ENCODE data around the gene ATG7. TPM values are rescaled to one million over a fixed set of nuclear protein-coding genes. Genes with fewer than 3 reads are reported as not detected.

Gene ATG7
- total RNA-seq, 2 experiments from 2014 or later = 27.8 to 28.5 TPM

DNA sequence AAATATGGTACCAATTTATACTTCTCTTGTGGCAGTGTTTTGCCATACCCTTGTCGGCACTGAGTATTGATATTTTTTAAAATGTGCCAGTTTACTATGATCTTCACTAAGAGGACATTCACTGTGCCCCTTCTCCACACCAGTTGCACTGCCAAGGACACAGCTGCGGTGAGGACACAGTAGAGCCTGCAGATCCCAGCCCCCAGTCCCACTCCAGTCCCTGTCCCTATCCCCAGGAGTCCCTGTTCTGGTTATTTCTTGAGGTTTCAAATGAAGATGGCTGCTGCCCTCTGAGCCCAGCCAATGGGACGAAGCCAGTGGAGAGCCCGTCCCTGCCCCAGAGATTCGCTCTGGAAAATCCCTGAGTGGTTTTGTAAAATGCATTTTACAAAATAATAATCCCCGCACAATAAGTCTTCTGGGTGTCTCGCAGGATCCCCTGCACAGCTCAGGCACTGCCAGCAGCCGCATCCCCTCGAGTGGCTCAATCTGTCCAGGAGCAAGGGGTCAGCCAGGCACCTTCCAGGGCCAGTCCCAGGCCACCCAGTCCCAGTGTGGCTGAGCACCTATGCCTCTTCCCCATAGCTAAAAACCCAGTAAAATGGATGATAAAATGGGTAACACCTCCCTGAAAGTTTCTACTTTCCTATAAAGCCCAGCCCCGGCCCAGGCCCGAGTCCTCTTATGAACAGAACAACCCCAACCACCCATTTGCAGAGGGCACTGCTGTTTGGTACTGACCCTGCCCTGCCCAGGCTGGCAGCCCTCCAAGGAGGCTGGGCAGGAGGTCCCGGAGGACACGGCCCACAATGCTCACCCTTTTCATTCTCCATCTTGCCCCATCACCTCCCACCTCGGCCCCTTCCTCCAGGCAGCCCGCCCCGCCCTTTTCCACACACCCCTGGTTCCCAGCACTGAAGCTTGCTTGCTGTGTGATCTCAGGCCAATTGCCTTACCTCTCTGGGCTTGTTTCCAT, 280.4 kb downstream of the ATG7 start:
- CTCF ChIA-PET = no interaction called here
- POLR2A ChIA-PET = no interaction called here

DNA sequence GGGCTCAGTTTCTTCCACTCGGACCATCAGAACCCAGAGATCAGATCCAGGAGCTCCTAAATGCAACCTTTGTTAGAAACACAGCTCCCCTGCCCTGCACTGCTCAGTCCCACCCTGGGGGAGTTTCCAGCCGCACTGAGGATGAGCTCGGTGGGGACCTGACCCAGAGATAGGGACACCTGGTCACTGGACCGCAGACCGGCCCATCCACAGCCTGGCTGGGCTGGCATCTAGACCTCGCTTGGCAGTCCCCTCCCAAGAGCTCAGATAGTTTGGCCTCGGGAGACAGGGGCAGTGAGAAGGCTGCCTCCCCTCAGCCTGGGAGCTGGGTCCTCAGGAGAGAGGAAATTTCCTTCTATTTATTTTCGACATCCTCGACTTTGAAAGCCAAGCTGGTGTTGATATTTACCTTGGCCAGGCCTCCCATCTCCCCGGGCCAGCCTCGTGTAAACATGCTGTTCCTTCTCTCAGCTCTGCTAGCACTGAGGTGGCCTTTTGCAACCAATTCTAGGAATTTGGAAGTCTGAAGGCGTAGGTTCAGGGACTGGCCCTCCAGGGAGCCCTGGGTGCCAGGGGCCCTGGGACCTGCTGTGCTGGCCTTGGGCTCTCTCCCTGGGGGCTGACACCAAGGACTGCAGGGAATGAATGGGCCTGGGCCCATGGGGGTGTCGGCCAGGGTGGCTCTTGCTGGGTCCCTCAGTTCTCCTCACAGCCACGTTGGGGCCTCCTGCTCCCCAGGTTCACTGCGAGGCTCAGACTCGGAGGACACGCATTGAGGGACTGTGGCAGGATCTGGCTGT, 281.4 kb downstream of the ATG7 start:
- ChIA-PET POLR2A (no interaction called here), CTCF (no interaction called here)

DNA sequence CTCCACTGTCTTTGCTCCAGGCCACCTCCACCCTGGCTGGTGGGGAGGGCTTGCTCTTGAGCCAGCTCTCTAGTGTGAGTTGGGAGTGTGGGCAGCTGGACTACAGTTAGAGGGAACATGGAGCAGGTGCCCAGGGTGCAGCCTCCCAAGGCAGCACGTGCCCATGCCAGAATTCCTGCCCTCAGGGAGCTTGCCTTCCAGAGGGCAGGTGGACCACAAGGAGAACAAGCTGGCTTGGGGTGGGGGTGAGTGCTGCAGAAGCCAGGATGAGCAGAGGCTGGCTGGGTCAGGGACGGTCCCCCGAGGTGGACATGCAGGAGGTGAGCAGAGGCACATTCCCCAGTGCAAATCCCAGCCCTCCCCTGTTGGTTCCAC, 282.0 kb downstream of the ATG7 start:
- ChIA-PET POLR2A (no interaction called here), CTCF (no interaction called here)

DNA sequence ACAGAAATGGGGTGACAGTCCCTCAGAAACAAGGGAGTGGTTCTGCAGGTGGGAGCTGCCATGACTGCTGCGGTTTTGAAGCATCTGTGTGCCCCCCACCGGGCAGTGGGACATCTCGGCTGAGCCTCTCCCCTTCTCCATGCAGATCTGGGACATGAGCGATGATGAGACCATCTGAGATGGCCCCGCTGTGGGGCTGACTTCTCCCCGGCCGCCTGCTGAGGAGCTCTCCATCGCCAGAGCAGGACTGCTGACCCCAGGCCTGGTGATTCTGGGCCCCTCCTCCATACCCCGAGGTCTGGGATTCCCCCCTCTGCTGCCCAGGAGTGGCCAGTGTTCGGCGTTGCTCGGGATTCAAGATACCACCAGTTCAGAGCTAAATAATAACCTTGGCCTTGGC, 282.5 kb downstream of the ATG7 start:
- CTCF ChIA-PET = no interaction called here
- POLR2A ChIA-PET = no interaction called here

DNA sequence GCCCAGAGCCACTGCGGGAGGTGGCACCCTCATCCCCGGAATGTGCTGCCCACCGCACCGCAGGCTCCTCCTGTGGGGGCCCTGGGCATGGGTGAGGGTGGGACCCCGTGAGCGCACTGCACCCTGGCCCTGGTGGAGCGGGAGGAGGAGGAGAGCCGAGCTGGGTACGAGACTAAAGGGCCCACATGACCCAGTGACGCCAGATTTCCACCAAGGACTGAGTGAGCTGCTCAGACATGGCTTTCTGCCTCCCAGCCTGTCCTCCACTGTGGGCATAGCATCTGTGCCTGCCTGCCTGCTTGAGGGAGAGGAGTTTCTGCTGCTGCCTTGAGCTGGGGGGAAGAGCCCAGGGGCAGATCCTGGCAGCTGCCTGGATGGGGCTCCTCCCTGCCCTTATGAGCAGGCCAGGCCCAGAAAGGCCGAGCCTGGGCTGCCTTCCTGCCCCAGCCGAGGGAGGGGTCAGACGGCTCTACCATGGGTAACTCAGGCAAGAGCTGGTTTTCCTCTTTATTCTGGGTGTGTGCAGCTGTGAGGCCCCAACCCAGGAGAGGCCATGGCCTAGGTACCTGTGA, 283.1 kb downstream of the ATG7 start:
- ChIA-PET CTCF (no interaction called here), POLR2A (no interaction called here)

DNA sequence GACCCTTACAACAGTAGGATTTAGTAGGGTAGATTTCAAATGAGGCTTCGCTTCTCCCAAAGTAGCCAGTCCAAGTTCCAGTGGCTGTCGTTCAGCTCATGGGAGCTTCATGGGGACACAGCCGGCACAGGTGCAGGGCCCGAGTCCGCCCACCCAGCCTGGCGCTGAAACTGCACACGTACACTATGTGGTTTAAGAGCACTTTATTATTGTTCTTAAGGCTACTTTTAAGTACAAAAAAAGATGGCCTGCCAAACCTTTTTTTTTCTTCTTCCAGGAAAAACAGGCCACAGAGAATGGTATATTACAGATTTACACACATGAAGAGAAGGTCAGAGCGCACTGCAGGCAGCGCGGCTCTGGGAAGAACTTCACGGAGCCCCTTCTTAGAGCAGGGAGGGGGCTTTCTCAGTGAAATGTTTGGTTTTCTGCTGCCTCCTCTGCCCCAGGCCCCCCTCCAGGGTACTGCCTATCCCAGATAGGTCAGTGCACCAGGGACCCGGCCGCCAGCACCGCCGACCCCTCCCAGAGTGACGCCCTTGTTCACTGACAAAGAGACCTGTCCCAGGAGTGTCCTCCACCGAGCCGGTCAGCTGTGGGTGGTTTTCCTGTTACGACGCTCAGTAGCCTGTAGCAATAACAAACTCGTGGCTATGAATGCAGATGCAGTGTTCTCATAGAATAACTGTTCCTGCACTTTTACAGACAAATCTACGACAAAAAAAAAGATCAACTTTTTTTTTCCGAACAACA, 283.9 kb downstream of the ATG7 start:
- ChIA-PET POLR2A (no interaction called here), CTCF (interaction anchor here (0.6 kb wide), 1 partner anchor 318 kb away, joined by 3 read pairs; no protein-coding TSS in a partner anchor)

DNA sequence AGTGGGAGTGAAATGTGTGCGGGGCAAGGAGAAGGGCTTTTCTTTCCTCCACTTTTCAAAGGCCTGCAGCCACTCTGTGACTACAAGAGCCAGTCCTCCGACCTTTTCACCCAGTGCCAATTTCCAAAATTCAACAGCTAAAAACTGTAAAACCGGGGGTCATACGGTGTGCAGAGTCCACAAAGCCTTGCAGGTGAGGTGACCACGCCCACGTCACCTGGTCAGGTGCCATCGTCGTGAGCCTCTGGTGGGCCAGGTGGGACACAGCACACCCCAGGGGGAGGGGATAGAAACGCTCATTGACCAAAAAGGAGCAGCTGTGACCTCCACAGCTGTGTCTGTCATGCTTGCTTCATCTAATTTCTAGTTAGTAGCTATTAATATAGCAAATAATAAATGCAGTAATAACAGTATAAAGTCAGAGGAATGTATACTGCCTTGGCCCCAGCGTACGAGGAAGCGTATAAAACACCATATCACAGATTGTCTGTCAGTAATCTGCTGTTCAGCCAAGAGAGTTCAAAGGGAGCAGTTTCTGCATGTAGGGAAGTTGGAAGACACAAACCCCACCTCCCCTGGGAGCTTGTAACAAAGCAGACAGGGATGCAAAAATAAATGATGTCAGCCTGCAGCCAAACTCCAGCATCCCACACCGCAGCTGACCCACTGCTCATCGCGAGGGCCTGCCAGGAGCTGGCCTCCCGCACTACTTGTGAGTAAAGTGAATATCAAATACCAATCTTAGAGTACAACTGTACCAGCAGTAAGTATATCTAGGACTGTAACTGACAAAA, 284.9 kb downstream of the ATG7 start:
- CTCF ChIA-PET = interaction anchor here (0.6 kb wide), 1 partner anchor 319 kb away, joined by 3 read pairs; no protein-coding TSS in a partner anchor
- POLR2A ChIA-PET = no interaction called here

DNA sequence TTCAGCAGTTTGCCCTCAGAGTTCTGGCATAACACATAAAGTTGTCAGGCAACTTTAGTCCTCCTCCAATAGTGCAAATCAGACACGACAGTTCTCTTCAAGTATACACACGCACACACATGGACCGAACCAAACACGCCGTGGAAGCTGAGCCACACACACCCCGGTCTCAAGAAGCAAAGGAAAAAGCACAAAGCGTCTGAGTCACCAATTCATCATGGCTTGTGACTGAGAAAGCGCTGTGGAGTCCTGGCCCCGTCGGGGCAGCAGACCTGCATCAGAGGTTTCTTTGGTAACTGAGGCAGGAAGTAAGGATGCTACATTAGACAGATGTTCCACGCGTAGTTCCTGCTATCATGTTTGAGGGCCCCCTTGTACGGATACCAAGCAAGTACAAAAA, 285.8 kb downstream of the ATG7 start:
- ChIA-PET CTCF (no interaction called here), POLR2A (interaction anchor here (0.6 kb wide), 1 partner anchor 88 kb away, joined by 5 read pairs; no protein-coding TSS in a partner anchor)

DNA sequence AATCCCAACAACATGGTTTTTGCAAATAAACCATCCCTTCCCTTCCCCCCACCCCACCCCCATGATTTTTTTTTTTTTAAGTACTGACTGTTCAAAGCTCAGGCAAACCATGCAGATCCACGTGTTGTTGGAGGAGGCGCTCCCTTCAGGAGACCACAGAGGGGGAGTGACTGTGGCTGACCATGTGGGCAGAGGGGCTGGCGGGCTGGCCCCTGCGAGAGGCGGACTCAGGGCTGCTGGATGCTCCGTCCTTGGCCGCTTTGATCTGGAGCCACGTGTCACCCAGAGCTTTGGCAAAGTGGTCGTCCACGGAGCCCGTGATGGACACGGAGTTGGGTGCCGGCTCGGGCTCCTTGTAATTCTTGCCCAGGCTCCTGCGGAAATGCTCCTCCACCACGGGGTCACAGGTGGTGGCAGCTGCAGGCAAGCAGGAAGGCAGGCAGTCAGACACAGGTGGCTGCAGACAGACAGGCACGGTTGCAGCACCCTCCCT, 286.3 kb downstream of the ATG7 start:
- ChIA-PET POLR2A (interaction anchor here (0.6 kb wide), 1 partner anchor 88 kb away, joined by 5 read pairs; no protein-coding TSS in a partner anchor), CTCF (no interaction called here)

DNA sequence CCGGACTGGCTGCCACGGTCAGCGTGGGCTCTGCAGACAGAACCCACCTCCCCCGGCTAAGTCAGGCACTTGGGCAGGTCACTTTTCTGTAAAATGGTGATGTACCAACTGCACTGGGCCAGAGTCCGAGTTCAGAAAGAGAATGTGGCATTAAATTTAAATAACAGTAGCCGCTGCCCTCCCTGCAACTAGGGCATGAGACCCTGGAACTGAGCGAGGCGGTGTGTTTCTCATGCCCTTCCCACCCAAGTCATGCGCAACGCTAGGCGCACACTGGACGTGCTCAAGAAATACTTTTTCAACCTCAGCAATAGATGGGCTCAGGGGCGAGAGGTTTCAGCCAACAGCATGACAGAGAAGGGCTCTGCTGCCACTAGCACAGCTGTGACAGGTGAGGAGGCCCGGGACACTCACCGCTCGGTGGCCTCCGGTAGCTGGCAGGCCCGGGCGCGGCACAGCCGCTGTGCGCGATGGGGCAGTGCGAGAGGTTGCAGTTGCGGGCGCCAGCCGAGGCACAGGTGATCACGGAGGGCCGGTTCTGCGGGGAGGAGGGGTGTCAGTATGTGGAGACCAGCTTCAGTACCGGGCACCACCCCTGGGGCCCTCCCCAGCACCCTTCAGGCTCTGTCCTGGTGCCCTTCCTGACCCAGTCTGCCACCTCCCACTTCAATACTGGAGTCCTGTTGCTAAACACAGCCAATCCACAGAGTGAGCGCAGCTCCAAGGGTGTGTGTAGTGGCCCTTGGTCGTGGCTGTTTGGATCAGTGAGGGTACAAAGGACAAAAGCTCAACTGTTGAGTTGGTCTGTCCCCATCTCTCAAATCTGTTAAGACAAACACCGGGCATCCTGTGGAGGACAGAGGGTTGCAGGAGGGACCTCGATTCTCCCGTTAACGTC, 287.0 kb downstream of the ATG7 start:
- ChIA-PET CTCF (no interaction called here), POLR2A (interaction anchor here (0.6 kb wide), 1 partner anchor 87 kb away, joined by 5 read pairs; no protein-coding TSS in a partner anchor)

DNA sequence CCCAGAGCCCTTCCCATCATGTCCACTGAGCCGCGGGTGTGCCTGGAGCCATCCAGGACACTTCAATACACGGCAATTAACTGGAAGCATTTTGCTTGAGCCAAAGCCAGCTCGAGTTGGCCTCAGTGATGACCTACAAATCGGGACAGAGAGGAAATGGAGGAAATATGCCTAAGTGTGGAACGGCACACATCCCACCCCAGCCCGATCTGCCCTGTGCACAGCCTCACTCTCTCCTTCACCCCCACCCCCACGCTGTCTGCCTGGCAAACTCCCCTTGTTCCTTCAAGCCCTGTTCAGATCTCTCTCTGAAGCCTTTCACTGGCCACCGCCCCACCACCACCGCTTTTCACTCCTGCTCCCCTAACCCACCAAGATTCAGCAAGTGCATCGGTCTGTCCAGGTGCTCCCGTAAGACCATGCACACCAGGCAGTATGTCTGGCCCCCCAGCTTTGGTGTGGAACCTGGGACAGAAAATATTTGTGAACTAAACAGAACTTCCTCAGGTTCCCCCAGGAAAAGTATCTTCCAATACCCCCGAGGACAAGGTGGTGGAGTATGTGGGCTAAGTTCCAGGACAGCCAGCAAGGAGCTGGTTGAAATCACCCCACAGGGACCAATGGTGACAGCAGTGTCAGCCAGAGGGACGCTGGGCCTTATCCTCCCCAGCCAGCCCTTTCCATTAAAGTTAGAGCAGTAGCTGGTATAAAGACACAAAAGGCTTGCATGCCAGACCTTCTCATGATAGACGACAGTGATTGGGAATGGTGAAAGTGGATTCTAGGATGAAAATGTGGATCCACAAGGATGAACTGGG, 287.8 kb downstream of the ATG7 start:
- ChIA-PET POLR2A (no interaction called here), CTCF (no interaction called here)

DNA sequence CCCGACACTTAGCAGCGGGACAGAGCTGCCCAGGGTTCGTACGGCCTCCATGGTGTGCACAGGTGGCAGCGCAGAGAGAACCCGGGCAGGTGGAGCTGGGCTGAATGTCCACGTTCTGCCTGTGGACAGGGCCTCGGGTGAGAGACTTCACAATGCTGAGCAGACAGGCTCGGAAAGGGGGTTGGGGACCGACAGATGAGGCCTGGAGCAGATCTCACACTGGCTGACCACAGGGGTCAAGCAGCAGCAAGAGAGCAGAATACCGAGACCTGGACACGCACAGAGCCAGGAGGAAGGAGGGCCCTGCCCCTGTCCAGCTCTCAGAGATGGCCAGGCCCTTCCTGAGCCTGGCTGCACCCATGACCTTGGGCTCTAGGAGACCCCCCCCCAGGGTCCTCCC, 288.5 kb downstream of the ATG7 start:
- CTCF ChIA-PET = no interaction called here

DNA sequence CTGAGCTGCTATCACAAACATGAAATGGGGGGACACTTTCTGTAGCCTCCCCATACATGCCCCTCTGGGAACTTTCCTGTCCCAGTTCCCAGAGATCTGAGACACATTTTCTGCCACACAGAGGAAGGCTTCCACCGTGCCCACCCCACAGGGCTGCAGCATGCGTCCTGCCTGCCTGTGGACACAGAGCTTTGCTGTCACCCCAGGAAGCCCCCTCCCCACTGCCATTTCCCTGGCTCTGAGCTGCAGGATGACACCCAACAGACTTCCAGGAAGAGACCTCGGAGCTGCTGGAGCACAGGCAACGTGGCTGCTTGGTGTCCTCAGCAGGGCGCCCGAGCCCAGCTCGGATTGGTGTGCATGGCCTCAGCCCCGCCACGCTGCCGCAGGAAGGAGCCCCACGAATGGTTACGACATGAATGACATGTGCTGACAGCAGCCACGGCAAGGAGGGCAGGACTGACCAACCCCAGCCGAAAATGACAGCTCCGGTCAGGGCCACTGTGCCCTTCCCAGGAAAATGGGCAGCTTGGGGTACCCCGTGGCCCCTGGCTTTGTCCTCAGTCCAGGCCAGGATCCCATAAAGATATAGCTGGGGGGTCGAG, 290.2 kb downstream of the ATG7 start:
- CTCF ChIA-PET = interaction anchor here (0.7 kb wide), 1 partner anchor 92 kb away, joined by 3 read pairs; no protein-coding TSS in a partner anchor
- POLR2A ChIA-PET = no interaction called here

More for the DNA sequence above, 288.5 kb downstream of the ATG7 start:
- POLR2A ChIA-PET = no interaction called here

DNA sequence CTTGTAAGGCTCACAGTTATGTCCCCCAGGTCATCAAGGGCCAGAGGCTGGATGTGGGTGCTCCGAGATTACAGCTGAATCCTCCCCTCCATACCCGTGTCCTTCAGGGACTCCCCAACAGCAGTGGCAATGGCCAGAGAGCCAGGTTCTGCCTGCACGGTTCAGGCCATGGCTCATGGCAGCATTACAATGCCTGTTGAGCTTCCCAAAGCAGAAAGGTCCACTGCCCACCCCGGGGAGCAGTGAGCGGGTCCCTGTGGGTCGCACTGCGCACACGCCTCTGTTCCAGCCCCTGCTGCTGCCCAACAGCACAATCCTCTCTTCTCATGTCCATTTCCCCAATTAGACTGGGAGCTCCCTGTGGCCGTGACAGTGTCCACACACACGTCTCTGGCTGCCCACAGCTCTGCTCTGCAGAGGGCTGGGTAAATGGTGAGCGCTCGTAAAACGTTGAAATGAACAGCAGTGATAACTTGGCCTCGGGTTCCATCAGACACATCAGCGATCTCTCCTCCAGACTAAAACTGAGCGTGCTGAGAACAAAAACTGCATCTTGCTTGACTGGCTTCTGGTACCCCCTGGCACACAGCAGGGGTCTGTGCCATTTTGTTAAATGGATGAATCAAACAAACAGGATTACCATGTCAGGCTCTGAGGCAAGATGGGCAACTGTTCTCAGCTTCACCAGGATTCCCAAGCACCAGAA, 291.1 kb downstream of the ATG7 start:
- CTCF ChIA-PET = no interaction called here
- POLR2A ChIA-PET = no interaction called here

DNA sequence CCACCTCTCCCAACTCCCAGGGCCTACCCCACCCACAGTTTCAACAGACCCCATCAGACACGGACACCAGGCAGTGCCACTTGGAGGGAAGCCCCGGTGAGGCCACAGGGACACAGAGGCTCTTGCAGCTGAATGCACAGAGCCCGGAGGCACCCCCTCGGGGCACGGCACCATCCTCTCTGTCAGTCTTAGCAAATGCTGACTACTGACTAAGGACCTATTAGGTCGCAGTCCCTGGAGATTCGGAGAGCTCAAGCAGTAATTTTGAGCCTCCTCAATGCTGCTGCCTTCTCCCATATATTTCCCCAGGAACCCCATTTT, 291.6 kb downstream of the ATG7 start:
- ChIA-PET POLR2A (no interaction called here), CTCF (no interaction called here)

DNA sequence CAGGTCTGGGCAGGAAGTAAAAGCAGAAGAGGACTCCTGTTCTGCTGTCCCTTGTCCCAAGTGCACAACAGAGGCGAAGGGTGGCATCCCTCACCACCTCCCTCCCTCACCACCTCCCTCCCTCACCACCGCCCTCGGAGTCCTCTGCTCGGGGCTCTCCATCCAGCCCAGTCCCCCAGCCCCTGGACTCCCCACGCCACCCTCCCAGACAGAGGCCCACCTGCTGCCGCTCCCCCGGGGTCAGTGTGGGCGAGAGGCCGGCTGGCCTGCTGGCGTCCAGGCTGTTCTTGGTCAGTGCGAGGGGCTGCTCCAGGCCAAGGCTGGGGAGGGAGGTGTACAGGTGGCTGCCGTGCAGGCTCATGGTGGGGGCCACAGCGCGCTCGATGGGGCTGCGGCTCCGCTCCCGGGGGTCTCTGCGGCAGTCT, 292.4 kb downstream of the ATG7 start:
- POLR2A ChIA-PET = no interaction called here
- CTCF ChIA-PET = no interaction called here

Data from activated CD8-positive, alpha-beta memory T cell treated with anti-CD3 and anti-CD28 coated beads for 36 hours (primary cell).